ENCODE measurements around the gene ADCY4. TPM values are rescaled to one million over a fixed set of nuclear protein-coding genes. Genes with fewer than 3 reads are reported as not detected.

The ADCY4 gene
- total RNA-seq, 1 experiment from 2014 or later: not detected

GRCh38 chr14:24274101-24274543, 60.7 kb downstream of the ADCY4 start:
- peak; percentile 26 for DNase-seq (ENCODE audit: low read depth)

DNA sequence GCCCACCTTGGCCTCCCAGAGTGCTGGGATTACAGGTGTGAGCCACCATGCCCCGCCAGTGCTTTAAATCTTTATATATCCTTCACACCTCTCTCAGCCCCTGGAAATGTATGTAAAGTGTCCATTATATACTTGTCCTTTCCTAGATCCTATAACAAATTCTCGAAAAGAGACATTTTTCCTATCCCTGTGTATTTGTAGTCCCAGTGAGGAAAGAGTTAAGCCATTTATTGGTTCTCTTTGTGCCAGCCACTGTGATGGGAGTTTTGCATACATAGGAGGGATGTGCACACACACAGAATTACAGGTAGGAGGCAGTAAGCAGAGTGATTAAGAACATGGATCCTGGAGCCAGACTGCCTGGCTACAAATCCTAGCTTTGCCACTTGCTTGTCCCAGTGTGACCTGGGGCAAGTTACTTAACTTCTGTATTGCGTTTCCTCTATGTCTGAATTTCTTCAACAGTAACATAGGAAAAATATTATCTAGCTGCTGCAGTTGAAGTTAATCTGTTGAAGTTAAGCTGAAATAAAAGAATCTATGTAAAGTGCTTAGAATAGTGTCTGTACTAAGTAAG, 61.4 kb downstream of the ADCY4 start:
- DNase-seq (ENCODE audit: low read depth): no peak

- no peak for DNase-seq (ENCODE audit: low read depth)
These were observed 62.4 kb downstream of the ADCY4 start for GRCh38 chr14:24272467-24272866.

DNA sequence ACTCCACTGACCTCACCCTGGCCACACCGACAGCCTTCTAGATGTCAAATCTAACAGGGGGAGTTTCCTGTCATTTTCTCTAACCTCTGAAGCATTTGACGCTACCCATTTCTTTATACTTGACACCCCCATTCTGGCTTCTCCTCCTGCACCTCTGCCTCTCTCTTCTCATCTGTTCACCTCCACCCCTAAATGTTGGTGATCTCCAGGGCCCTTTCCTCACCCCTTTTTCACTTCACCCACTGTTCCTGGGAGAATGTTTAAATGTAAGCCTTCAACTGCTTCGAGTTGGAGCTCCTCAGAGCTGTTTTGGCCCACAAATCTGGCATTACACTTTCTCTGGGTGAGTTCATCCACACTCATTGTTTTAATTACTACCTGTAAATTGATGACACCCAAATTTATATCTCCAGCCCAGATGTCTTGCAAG, 63.0 kb downstream of the ADCY4 start:
- no peak for DNase-seq (ENCODE audit: low read depth)

- DNase-seq (ENCODE audit: low read depth): peak; percentile 78
These were observed 63.6 kb downstream of the ADCY4 start, which contains the start of gene RABGGTA for GRCh38 chr14:24271134-24271833. TSS of gene RABGGTA (minus strand) at chr14:24271597. CDS start at chr14:24271115, 482 bp downstream.

- no peak for DNase-seq (ENCODE audit: low read depth)
These were observed 64.2 kb downstream of the ADCY4 start for GRCh38 chr14:24270537-24271133.

DNA sequence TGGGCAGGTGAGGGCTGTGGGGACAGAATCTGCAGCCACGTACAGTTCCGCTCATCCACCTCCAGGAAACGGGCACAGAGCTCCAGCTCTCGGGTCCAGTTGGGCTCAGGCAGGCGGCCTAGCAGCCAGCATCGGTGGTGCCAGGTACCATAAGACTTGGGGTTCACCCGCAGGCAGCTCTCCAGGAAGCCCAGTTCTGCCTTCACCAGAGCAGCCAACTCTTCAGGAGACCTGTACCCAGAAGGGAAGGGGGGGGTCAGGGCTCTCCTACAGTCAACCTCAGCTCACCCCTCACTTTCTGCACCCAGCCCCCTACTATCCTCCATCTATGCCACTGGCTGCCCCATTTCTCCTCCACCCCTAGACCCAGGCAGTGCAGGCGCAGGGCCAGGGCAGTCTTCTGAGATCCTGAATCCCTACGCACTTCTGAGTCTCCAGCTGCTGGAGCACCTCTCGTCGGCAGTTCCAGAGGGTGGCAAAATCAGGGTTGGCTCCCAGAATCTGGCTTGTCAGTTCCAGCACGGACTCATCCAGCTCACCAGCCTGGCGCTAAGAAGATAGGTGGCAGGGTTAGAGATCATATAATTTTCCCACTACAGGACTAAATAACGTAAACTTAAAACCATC, 64.8 kb downstream of the ADCY4 start:
- DNase-seq (ENCODE audit: low read depth): no peak

- no peak for DNase-seq (ENCODE audit: low read depth)
These were observed 65.5 kb downstream of the ADCY4 start for GRCh38 chr14:24269368-24269767.

Other genes starting within 250 kb of the ADCY4 start
- 3.5 and 15.6 TPM in 2 replicates for gene PCK2, start 240.8 kb downstream of the ADCY4 start, total RNA-seq (2014; rRNA removed; shearing (Covaris generic))
- gene DCAF11, start 220.3 kb downstream of the ADCY4 start, total RNA-seq (2014; rRNA removed; shearing (Covaris generic)): 67.7 and 78.7 TPM in 2 replicates
- gene NRL, start 220.1 kb downstream of the ADCY4 start, total RNA-seq (2014; rRNA removed; shearing (Covaris generic)): 1.3 and 4.9 TPM in 2 replicates
- 0.27 TPM in 1 of 2 replicates, not detected in the other for gene FITM1, start 204.4 kb downstream of the ADCY4 start, total RNA-seq (2014; rRNA removed; shearing (Covaris generic))
- 358 and 437 TPM in 2 replicates for gene PSME1, start 198.9 kb downstream of the ADCY4 start, total RNA-seq (2014; rRNA removed; shearing (Covaris generic))
- gene EMC9, start 193.5 kb downstream of the ADCY4 start, total RNA-seq (2014; rRNA removed; shearing (Covaris generic)): 30.1 and 30.6 TPM in 2 replicates
- 342 and 389 TPM in 2 replicates for gene PSME2, start 188.5 kb downstream of the ADCY4 start, total RNA-seq (2014; rRNA removed; shearing (Covaris generic))
- 64.9 and 68.0 TPM in 2 replicates for gene RNF31, start 187.6 kb downstream of the ADCY4 start, total RNA-seq (2014; rRNA removed; shearing (Covaris generic))
- 153 and 160 TPM in 2 replicates for gene IRF9, start 173.8 kb downstream of the ADCY4 start, total RNA-seq (2014; rRNA removed; shearing (Covaris generic))
- gene REC8, start 163.0 kb downstream of the ADCY4 start, total RNA-seq (2014; rRNA removed; shearing (Covaris generic)): 1.3 and 4.8 TPM in 2 replicates
- 26.8 and 141 TPM in 2 replicates for gene IPO4, start 146.3 kb downstream of the ADCY4 start, total RNA-seq (2014; rRNA removed; shearing (Covaris generic))
- 132 and 141 TPM in 2 replicates for gene TM9SF1, start 139.6 kb downstream of the ADCY4 start, total RNA-seq (2014; rRNA removed; shearing (Covaris generic))
- gene TSSK4, start 129.4 kb downstream of the ADCY4 start, total RNA-seq (2014; rRNA removed; shearing (Covaris generic)): not detected in 2 replicates
- gene CHMP4A, start 121.6 kb downstream of the ADCY4 start, total RNA-seq (2014; rRNA removed; shearing (Covaris generic)): 36.5 and 44.8 TPM in 2 replicates
- gene MDP1, start 119.0 kb downstream of the ADCY4 start, total RNA-seq (2014; rRNA removed; shearing (Covaris generic)): 16.9 and 23.4 TPM in 2 replicates
- 335 and 388 TPM in 2 replicates for gene NEDD8, start 102.7 kb downstream of the ADCY4 start, total RNA-seq (2014; rRNA removed; shearing (Covaris generic))
- gene GMPR2, start 102.1 kb downstream of the ADCY4 start, total RNA-seq (2014; rRNA removed; shearing (Covaris generic)): 85.6 and 114 TPM in 2 replicates
- gene TINF2, start 92.4 kb downstream of the ADCY4 start, total RNA-seq (2014; rRNA removed; shearing (Covaris generic)): 45.9 and 58.1 TPM in 2 replicates
- 0.05 and 0.12 TPM in 2 replicates for gene TGM1, start 71.9 kb downstream of the ADCY4 start, total RNA-seq (2014; rRNA removed; shearing (Covaris generic))
- gene RABGGTA, start 63.5 kb downstream of the ADCY4 start, total RNA-seq (2014; rRNA removed; shearing (Covaris generic)): 15.4 and 17.7 TPM in 2 replicates
- gene DHRS1, start 35.3 kb downstream of the ADCY4 start, total RNA-seq (2014; rRNA removed; shearing (Covaris generic)): 15.4 and 20.9 TPM in 2 replicates
- gene NOP9, start 35.2 kb downstream of the ADCY4 start, total RNA-seq (2014; rRNA removed; shearing (Covaris generic)): 8.9 and 14.0 TPM in 2 replicates
- not detected in 2 replicates for gene CIDEB, start 27.1 kb downstream of the ADCY4 start, total RNA-seq (2014; rRNA removed; shearing (Covaris generic))
- 0.64 and 1.2 TPM in 2 replicates for gene LTB4R2, start 24.9 kb downstream of the ADCY4 start, total RNA-seq (2014; rRNA removed; shearing (Covaris generic))
- gene LTB4R, start 23.6 kb downstream of the ADCY4 start, total RNA-seq (2014; rRNA removed; shearing (Covaris generic)): 0.98 and 1.9 TPM in 2 replicates
- gene RIPK3, start 4.9 kb upstream of the ADCY4 start, total RNA-seq (2014; rRNA removed; shearing (Covaris generic)): not detected in 2 replicates
- 0.37 and 0.44 TPM in 2 replicates for gene NFATC4, start 33.1 kb upstream of the ADCY4 start, total RNA-seq (2014; rRNA removed; shearing (Covaris generic))
- not detected in 2 replicates for gene NYNRIN, start 63.9 kb upstream of the ADCY4 start, total RNA-seq (2014; rRNA removed; shearing (Covaris generic))
- gene CBLN3, start 94.6 kb upstream of the ADCY4 start, total RNA-seq (2014; rRNA removed; shearing (Covaris generic)): 0.15 and 1.2 TPM in 2 replicates
- 12.9 and 18.4 TPM in 2 replicates for gene KHNYN, start 94.9 kb upstream of the ADCY4 start, total RNA-seq (2014; rRNA removed; shearing (Covaris generic))
- gene SDR39U1, start 107.7 kb upstream of the ADCY4 start, total RNA-seq (2014; rRNA removed; shearing (Covaris generic)): 12.4 and 13.2 TPM in 2 replicates
- not detected in 2 replicates for gene CMA1, start 173.2 kb upstream of the ADCY4 start, total RNA-seq (2014; rRNA removed; shearing (Covaris generic))
- gene CTSG, start 241.2 kb upstream of the ADCY4 start, total RNA-seq (2014; rRNA removed; shearing (Covaris generic)): not detected in 2 replicates

Measured in M059J (cell line).